ENCODE data around the gene SIGLEC10. TPM values are rescaled to one million over a fixed set of nuclear protein-coding genes. Genes with fewer than 3 reads are reported as not detected.
"Not testable (repeated sequence)": the region's sequence is repeated elsewhere in the genome, so short reads cannot be mapped to it uniquely, and the experiment has no call there.

SIGLEC10 gene
- total and polyA plus RNA-seq, 9 of the 15 experiments (the other 6 are each of a cell fraction or from before 2014, with no cell fraction given), result 0.10 to 1.8 (median 0.82) TPM

GRCh38 chr19:51447510-51447909, 30.1 kb upstream of the SIGLEC10 start:
- H3K36me3 ChIP-seq (ENCODE audit: control insufficient read depth, insufficient read depth, low read length); H3K79me2 ChIP-seq (ENCODE audit: control insufficient read depth, insufficient read depth, low read length); FAIRE-seq; CTCF ChIA-PET (ENCODE audit: low intra/inter-chr PET ratio); DNase-seq (ENCODE audit: extremely low read depth in 1 of 4, low spot score in 3 of 4); H2AFZ ChIP-seq (ENCODE audit: low read depth, low read length); H4K20me1 ChIP-seq (replicated peaks; ENCODE audit: control insufficient read depth, insufficient read depth, low read length); H3K9me3 ChIP-seq (replicated peaks; ENCODE audit: control insufficient read depth, insufficient read depth, low read depth, low read length); H3K4me3 ChIP-seq; BruUV-seq (replicated peaks); in situ Hi-C loops (cut with MboI); H3K9me1 ChIP-seq (ENCODE audit: control insufficient read depth, insufficient read depth, low read length); ATAC-seq; H3K27ac ChIP-seq (ENCODE audit: extremely low read depth, low read depth, low read length); H3K9ac ChIP-seq (ENCODE audit: insufficient read depth in 1 of 2, low read depth in 2 of 2, low read length in 2 of 2); intact Hi-C loops (cut with micrococcal nuclease); H3K27me3 ChIP-seq (ENCODE audit: control insufficient read depth in 2 of 2, insufficient read depth in 2 of 2, low read length in 2 of 2); POLR2A ChIA-PET; H3K4me2 ChIP-seq (ENCODE audit: insufficient read depth, low read length): not testable (repeated sequence)
- WGBS (ENCODE audit: insufficient coverage, low coverage, missing lambda C conversion rate), result 70% methylated on average over 3 of the region's 3 CpGs
- TF ChIP-seq C11orf30 (IDR thresholded peaks at IDR 0.05; ENCODE audit: low read depth) (peak; percentile 89), MBD2 (IDR thresholded peaks at IDR 0.05; ENCODE audit: borderline replicate concordance, low read depth) (peak; percentile 19; the same call in 1 of the 2 replicates), ZNF316 (IDR thresholded peaks at IDR 0.05) (peak; percentile 97), RBM25 (IDR thresholded peaks at IDR 0.05; ENCODE audit: low read depth, low read length, severe bottlenecking) (peak; percentile 36), NFYB (IDR thresholded peaks at IDR 0.05; ENCODE audit: extremely low read depth, insufficient read length) (peak; percentile 77), MAFK (IDR thresholded peaks at IDR 0.05; ENCODE audit: low read length) (peak; percentile 42), ASH1L (IDR thresholded peaks at IDR 0.05; ENCODE audit: borderline replicate concordance, low read depth, partially characterized antibody) (peak; percentile 72), MAFG (tag; conservative IDR thresholded peaks at IDR 0.05) (peak; percentile 93), CC2D1A (IDR thresholded peaks at IDR 0.05) (peak; percentile 66; the same call in 1 of the 2 replicates), CHAMP1 (IDR thresholded peaks at IDR 0.05) (0 out of 2 replicates have a peak, but pooled peaks have one; percentile 70), MAFF (IDR thresholded peaks at IDR 0.05; ENCODE audit: low read length) (peak; percentile 38; the same call in 1 of the 2 replicates)
- H3K4me1 ChIP-seq (replicated peaks in 1 of 2; ENCODE audit: control insufficient read depth in 2 of 2, insufficient read depth in 2 of 2, low read length in 2 of 2), result peaks cover 14 to 25% of the 10 kb centered on the region in 2 experiments

Data from K562 (cell line).